ENCODE data around the gene RFX1.
"Not testable (repeated sequence)": the region's sequence is repeated elsewhere in the genome, so short reads cannot be mapped to it uniquely, and the experiment has no call there.

The RFX1 gene

GRCh38 chr19:14026652-14027192, 20.6 kb upstream of the RFX1 start:
- DNase-seq, result not testable (repeated sequence)

- DNase-seq, result peak; percentile 51
Observed at GRCh38 chr19:14023404-14024235, 17.5 kb upstream of the RFX1 start.

- DNase-seq, result peak; percentile 39
Observed at GRCh38 chr19:14022469-14022868, 16.3 kb upstream of the RFX1 start.

- no peak for DNase-seq
Observed at GRCh38 chr19:14021474-14021873, 15.4 kb upstream of the RFX1 start.

GRCh38 chr19:14019739-14020138, 13.6 kb upstream of the RFX1 start:
- not testable (repeated sequence) for DNase-seq

GRCh38 chr19:14019100-14019499, 13.0 kb upstream of the RFX1 start:
- DNase-seq, result no peak

- DNase-seq, result no peak
Observed at GRCh38 chr19:14015524-14016035, 9.5 kb upstream of the RFX1 start.

- no peak for DNase-seq
Observed at GRCh38 chr19:14012378-14012915, 6.3 kb upstream of the RFX1 start.

GRCh38 chr19:14006766-14007562, 844 bp upstream of the RFX1 start:
- no peak for DNase-seq

- DNase-seq, result peak; percentile 81
Observed at GRCh38 chr19:14005349-14006084, 603 bp downstream of the RFX1 start.

GRCh38 chr19:14004619-14005348, 1.3 kb downstream of the RFX1 start:
- no peak for DNase-seq

- no peak for DNase-seq
Observed at GRCh38 chr19:14003251-14004055, 2.7 kb downstream of the RFX1 start.

- DNase-seq, result no peak
Observed at GRCh38 chr19:14002571-14003250, 3.4 kb downstream of the RFX1 start.

- DNase-seq, result no peak
Observed at GRCh38 chr19:14000691-14001375, 5.3 kb downstream of the RFX1 start.

GRCh38 chr19:13999085-13999484, 7.0 kb downstream of the RFX1 start:
- no peak for DNase-seq

- no peak for DNase-seq
Observed at GRCh38 chr19:13998426-13998825, 7.7 kb downstream of the RFX1 start.

- DNase-seq, result no peak
Observed at GRCh38 chr19:13997631-13997962, 8.5 kb downstream of the RFX1 start.

- no peak for DNase-seq
Observed at GRCh38 chr19:13996928-13997630, 9.0 kb downstream of the RFX1 start.
